Muscle of back (tissue), 11 donors: ENCODE data around the gene TMEM132D. TPM values are rescaled to one million over a fixed set of nuclear protein-coding genes. Genes with fewer than 3 reads are reported as not detected.
"Not testable (repeated sequence)": the region's sequence is repeated elsewhere in the genome, so short reads cannot be mapped to it uniquely, and the experiment has no call there.

Experiments
- DNase-seq, 3 donors: peaks; one replicate each; pipeline versions ENCODE4 v3.0.0 to v3.0.0-alpha.2; 2013
- polyA plus RNA-seq, 10 donors: library from polyadenylated mRNA; unstranded; fragments of 120-200 nt; gene quantifications; one replicate each; pipeline ENCODE4 v1.2.1, GENCODE V29; 2013; ENCODE audit not compliant: insufficient read length in 10 of 10

TMEM132D gene
- polyA plus RNA-seq, 10 donors: 0.35 to 1.6 (median 0.91) TPM

DNA sequence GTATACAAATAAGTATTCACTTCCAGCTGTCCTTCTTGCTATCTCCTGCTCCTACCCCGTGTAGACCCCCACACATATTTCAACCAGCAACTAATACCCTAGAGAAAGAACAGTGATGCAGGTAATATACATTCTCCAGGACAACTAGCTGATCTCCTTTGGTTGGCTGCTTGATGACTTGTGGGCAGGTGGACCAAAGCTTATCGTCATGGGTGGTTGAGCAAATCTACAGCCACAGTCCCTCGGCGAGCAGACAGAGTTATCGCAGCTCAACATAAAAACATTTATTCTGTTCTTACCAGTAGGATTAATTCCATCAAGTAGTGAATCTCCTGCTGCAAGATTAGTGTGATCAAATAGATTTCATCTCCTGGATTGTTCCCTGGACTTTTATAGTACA, 314.3 kb downstream of the TMEM132D start:
- no peak for DNase-seq

DNA sequence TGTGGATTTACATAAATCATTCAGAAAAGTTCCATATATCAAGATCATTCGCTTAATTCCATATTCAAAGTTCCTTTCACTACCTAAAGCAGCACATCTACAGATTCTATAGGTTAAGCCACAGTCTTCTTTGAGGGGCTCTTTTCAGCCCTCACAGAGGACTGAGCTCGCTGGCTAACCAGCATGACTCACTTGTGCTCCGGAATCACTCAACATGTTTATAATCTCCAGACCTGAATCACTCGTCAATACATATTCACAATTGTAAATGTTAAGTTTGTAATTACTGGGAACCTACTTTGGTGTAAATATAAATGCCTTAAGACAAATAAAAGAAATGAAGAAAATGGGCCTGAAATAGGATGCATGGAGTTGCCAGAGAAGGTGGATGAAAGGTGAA, 315.7 kb downstream of the TMEM132D start:
- no peak for DNase-seq

DNA sequence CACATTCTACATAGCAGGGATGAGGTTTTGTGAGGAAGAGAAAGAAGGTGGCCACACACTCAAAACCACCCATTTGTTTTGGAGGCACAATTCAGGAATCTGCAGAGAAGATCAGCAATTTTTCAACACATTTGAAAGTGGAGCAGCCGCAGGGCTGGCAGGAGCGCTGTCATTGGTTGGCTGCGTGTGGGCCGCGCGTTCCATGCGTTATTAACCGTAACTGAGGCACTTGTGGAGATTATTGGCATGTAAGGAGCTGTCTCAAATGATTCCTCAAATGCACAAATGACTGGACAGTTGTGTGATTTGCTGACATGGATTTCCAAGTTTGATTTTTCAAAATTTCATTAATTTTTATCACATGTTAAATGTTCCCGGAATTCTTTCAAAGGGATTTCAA, 318.5 kb downstream of the TMEM132D start:
- no peak for DNase-seq

DNA sequence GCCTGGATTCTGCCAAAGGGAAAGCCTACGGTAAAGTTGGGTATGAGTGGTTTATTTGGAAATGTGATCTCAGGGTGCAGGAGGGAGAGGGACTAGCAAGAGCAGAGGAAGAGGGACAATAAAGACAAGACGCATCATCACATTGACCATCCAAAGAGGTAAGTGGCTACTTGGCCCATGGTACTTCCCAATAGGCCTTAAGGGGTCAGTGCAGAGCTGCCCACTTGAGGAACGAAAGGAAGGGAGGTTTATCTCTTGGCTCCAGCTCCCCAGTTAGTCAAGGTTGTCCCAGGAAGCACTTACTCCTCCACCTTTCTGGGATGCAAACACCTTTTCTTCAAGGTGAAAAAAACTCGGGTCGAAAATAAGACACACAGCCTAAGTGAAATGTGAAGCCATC, 323.9 kb downstream of the TMEM132D start:
- no peak for DNase-seq

DNA sequence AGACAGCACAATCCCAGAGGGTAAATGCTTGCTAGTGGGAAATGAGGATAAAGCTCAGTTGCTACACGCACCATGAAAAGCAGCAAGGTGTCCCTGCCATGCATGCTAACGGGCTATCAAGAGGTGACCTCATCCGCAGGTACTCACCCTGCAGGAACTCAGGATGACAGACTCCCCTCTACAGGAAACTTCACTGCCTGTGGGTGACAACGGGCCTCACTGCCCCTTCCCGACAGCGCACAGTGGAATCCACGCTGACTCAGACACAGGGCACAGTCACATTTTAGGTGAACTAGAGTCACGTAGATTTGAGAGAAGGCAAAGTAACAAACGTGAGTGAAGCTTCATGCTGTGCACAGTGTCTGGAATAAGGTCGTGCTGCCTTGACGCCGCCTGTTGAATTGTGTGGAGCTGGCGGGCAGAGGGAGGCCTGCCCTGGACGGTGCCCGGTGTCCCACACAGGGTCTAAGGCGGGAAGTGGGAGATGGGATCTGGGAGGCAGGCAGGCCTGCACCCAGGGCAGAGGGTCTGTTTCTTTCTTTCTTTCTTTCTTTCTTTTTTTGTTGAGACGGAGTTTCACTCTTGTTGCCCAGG, 331.8 kb downstream of the TMEM132D start:
- no peak for DNase-seq

DNA sequence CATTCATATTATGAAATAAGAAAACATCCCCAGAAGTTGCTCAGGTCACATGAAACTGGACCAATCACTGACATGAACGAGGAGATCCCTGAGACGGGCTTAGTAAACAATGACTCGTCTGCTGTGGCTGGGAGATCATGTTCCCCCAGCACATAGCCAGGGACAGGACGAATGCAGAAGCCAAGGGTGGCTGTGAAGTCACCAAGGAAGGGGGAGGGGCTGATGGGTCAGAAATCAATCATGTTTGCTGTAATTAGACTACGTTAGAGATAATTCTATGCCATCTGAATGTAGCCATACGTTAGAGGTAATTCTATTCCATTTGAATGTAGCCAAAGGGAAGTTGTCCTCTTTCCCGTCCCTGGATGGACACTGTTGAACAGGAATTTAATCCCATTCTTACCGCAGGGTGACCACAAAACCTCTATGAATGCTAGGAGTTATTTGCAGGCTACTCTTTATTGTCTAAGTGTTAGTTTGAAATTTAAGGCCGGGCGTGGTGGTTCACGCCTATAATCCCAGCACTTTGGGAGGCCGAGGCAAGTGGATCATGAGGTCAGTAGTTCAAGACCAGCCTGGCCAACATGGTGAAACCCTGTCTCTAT, 332.9 kb downstream of the TMEM132D start:
- no peak for DNase-seq

DNA sequence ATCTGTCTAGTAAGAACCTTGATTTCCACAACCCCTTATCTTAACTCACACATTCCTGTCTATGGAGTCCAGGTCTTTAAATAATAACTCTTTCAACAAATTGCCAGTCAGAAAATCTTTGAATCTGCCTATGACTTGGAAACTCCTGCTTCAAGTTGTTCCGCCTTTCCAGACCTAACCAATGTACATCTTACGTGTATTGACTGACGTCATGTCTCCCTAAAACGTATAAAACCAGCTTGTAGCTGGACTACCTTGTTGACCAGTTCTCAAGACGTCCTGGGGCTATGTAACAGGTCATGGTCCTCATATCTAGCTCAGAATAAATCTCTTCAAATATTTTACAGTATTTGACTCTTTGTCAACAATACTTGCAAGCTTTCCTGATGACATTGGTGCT, 337.0 kb downstream of the TMEM132D start:
- DNase-seq: no peak

DNA sequence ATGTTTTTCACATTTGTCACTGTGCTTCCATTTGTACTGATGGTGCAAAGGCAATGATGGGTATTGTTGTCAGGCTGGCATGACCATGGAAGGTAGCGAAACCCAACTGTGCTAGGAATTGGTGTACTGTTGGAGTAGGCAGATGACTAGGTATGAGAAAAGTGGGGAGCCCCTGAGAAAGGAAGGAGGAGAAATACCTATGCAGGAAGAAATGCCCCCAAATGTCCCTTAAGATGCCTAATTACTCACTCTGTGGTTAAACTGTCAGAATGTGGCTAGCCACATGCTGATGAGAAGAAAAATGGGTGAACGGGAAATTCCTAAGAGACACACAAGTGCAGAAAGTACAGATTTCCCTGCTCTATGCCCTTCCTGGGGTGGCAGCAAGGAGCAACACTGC, 339.1 kb downstream of the TMEM132D start:
- no peak for DNase-seq

DNA sequence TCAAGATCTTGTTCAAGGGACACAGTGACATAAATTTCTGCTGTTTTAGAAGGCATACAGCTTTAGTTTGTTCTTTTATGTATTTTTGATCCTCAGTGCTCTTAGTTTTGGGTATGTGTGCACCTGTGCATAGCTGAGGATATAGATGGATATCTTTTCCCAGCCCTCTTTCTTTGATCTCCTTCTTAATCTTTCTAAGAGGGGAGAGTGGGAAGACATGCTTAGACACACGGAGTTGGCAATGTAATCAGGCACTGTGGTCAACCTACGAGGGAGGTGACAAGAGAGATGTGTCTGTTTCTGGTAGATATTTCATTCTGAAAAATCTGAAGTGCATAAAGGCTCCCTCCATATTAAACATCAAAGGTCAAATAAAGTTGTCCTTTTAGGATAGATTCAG, 340.6 kb downstream of the TMEM132D start:
- no peak for DNase-seq

DNA sequence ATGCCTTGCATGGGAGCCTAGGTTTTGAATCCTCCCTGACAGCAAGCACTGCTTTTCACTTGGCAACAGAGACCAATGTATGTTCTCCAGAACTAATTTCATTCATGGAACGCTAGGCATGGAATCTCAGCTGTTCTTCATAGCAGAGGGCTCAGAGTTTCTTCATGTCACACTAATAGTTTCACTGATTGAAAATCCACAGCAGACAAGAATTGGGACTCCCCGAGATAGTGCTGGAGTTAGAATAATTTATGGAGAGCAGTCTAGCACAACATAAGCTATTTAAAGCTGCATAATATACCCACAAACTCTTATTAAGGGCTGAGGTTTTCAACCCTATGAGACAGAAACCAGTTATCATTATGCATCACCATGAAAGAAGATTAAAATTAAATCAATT, 342.5 kb downstream of the TMEM132D start:
- peak; percentile 21 to 51 (median 48) for DNase-seq

DNA sequence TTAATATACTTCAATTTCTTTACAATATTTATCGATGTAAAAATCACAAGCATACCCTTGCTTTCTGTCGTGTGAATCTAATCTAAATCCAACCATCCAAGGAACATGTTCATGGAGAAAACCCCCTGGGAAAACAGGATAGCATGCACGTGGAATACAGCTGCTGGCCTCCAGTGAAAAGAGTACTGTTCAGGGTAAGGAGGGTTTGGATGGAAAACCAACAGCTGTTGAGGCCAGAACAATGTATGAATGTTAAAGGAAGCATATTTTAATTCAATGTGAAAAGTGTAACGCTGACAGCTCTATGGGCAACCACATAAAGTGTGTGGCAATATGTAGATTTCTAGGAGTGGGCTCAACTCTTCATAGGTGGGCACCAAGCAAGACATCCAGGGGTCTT, 344.0 kb downstream of the TMEM132D start:
- DNase-seq: peak; percentile 32 to 53 (median 35)

DNA sequence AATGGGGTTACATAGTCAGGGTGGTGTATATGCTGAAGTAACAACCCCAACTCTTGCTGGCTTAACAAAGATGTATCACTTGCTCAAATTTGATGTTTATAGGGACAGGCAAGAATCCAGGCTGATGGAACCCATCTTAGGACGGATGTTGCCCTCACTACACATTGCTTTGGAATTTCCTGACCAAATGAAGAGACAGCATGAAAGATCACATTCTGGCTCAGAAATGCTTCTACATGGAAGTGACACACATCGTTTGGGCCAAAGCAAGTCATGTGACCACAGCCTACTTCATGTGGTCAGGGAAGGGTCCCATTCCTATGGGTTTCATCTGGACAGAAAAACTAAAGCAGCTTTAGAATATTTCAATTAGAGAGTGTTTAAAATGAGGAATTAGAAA, 345.8 kb downstream of the TMEM132D start:
- peak in 1 of 3 donors; percentile 11 for DNase-seq

DNA sequence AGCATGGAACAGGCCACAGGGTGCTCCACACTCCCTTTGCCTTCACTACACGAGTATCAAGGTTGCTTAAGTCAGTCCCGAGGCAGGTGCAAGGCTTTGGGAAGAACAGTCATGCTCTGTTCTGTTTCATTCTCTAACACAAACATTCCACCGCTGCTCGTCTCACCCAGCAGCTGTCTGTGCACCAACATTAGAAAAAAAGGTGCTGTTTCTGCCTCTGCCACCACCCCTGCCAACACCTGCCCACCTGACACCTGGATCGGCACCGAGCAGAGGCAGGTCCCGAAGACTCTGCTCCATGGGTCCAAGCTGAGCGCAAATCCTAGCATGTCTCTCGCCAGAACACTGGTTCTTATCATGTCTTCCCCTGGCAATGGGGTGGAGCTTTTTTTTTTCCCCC, 347.7 kb downstream of the TMEM132D start:
- DNase-seq: no peak

DNA sequence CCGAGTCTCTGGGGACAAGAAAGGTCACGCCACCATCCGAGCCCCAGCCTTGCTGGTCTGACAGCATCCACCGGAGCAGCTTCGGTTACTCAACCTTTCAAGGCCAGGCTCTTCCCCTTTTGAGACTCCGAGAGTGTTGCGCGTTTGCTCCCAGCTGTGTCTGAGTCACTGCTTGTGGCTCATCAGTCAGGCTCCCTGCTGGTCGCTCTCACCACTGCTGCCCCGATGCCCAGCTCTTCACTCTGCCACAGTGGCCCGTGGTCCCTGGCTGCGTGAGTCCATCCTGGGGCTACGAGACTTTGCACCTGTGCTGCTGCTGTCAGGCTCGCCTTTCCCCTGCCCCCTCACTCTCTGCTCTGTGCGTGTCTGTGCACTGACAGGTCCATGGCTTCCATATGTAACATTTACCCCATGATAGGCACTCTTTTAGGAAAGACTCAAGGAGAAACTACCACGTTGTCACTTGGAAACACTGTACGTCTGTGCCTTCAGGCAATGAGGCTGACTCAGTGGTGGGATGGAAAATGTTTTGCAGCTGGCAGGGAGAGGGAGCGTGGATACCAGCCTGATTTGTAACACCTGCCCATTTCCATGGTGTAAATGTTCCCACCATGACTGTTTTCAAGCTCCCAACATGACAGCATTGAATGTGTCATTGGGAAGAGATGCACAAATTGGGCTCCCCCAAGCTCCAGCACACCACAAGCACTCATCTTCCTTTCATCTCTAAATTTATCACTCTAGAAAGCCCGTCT, 350.7 kb downstream of the TMEM132D start:
- no peak for DNase-seq

DNA sequence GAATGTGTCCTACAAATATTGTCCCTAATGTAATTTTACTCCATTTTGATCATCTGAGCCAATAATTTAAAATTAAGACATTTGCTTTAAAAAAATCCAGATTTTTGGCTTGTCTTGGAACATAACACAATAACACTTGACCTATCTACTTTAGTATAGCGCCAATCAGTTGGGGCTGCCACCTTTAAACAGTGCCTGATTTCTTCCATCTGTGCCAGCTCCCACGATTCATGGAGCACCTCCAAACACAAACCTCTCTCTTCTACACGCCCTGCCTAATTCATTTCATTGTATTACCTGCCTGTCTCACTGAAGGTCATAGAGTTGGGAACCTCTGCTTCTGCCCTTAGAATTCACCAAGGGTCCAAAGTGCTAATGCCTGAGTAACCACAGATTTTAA, 352.4 kb downstream of the TMEM132D start:
- no peak for DNase-seq

DNA sequence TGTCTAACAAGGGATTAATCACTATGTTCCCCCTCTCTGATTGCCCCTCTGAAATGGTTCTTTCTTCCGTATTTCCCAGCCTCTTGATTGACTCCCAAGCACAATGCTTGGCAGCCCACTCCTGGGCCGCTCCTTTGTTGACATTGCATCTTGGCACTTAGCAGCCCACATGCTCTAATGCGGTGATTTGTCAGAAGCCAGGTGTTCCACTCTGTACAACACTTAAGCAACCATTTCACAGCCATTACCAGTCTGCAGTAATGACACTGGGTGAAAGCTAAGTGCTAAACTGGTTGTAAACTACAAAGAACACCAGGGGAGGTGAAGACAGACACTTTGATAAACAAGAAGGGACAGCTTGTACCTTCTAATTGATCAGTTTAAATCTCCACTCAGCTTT, 353.5 kb downstream of the TMEM132D start:
- DNase-seq: no peak

DNA sequence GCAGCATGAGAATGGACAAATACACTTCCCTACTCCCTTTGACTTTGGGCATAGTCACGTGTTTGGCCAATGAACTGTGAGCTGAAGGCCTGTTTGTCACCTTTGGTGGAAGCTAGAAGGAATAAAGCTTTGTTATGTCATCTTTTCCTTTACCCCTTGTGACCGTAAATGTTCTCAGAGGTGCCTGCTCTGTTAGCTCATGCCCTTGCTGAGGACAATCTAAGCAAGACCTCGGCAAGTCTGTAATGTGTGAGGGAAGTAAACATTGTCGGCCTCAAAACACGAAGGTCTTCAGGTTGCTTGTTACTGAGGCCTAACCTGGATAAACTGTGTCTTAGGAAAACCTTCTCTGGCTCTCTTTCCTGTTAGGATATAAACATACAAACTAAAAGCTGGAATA, 354.2 kb downstream of the TMEM132D start:
- no peak for DNase-seq

DNA sequence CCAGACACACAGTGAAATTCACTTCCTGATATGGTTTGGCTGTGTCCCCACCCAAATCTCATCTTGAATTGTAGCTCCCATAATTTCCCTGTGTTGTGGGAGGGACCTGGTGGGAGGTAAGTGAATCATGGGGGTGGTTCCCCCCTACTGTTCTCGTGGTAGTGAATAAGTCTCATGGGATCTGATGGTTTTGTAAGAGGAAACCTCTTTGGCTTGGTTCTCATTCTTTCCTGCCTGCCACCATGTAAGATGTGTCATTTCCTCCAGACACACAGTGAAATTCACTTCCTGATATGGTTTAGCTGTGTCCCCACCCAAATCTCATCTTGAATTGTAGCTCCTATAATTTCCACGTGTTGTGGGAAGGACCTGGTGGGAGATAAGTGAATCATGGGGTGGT, 354.8 kb downstream of the TMEM132D start:
- not testable (repeated sequence) for DNase-seq

DNA sequence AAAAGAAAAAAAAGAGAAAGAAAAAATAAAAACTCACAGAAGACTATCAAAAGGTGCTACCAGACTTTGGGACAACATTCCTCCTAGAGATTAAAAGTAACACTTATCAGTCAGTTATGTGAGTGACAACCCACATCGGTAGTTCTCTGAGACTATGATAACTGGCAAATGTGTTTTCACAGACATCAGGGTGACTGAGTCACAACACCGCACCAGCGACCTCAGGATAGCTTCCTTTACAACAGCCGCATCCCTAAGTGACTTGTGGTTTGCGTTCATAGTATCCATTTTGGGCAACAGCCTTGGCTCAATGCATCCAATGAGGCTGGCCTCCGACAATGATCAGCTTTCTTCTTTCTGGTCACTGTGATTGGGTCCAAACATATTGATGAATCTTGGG, 359.1 kb downstream of the TMEM132D start:
- DNase-seq: no peak

DNA sequence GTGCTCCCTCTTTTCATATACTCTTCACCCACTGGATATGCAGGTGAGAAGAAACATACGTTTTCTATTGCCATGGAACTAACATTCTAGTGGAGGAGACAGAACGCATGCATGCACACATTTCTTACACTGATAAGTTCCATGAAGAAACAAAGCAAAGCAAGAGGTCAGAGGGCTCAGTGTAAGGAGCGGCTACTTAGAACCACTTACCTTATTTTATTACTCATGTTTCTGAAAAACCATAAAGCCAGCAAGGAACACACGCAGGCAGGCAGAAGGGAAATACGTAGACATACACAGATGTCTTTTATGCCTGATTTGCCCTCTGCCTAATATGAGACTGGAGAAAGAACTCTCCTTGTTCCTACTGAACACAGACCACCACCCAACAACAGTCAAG, 362.9 kb downstream of the TMEM132D start:
- no peak for DNase-seq

DNA sequence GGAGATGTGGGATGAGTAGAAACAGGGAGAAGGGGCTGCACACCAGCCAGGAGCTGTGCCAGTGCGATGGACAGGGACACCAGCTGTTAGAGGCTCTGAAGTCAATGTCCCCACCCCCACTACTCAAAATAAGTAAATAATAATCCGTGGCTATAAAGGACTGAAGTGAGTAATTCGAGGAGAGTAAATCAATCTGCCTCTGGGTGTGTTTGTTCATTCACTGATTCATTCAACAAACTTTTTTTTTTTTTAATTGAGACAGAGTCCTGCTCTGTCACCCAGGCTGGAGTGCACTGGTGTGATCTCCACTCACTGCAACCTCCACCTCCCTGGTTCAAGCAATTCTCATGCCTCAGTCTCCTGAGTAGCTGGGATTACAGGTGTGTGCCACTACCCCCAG, 363.6 kb downstream of the TMEM132D start:
- no peak for DNase-seq

DNA sequence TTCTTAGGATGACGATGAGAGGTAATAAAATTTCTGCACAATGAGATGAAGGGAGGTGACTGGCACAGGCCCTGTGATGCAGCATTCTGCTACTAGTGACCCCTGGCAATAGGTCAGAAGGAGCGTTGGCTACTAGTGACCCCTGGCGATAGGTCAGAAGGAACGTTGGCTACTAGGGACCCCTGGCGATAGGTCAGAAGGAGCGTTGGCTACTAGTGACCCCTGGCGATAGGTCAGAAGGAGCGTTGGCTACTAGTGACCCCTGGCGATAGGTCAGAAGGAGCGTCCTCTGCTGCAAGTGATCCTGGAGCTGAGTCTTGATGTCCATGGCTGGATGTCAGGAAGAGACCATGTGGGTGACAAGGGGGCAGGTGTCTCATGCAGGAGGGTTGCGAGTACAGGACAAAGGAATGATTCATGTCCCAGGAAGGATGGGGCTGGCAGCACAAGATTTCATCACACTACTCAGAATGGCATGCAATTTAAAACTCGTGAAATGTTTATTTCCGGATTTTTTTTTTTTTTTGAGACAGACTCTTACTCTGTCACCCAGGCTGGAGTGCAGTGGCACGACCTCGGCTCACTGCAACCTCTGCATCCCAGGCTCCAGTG, 365.0 kb downstream of the TMEM132D start:
- not testable (repeated sequence) for DNase-seq

DNA sequence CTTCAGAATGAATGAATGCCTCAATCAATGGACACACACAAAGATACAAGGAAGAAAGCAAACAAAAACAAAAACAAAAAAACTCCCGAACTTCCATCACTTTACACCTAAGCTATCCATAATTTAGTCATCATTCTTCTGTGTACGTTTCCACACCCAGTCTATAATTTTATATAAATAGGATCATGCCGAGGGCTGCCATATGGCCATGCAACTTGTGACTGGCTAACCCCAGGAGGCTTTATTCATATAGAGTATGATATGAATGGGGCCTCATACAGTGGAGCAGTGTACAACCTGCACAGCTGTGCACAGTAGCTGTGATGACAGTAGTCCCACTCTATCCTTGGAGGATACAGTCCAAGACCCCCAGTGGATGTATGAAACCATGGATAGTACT, 365.7 kb downstream of the TMEM132D start:
- no peak for DNase-seq
